Measurements from ENCODE around the gene SEL1L3.

Gene SEL1L3

GRCh38 chr4:25838526-25838925 lies 24.3 kb downstream of the SEL1L3 start:
- H3K27ac ChIP-seq (ENCODE audit: low read depth, low read length), result no peak overlapping the region
- H4K20me1 ChIP-seq (ENCODE audit: low read depth, low read length), result peaks cover 84% of the 10 kb centered on the region
- H3K36me3 ChIP-seq (ENCODE audit: low read length), result peaks cover 83% of the 10 kb centered on the region
- H3K9ac ChIP-seq (ENCODE audit: low read length), result no peak overlapping the region
- no peak overlapping the region for H3K4me2 ChIP-seq (ENCODE audit: low read depth, low read length, poor library complexity, severe bottlenecking)
- TF ChIP-seq EZH2phosphoT487 (conservative IDR thresholded peaks at IDR 0.05; ENCODE audit: low read length) (no peak), CTCF (IDR thresholded peaks at IDR 0.05; ENCODE audit: insufficient read depth, low read length, poor library complexity, severe bottlenecking) (no peak)
- H3K9me3 ChIP-seq (ENCODE audit: insufficient read depth, low read length), result no peaks in the 10 kb centered on the region
- no peaks in the 10 kb centered on the region for H3K9me2 ChIP-seq (replicated peaks; ENCODE audit: insufficient read depth, low read length)
- no peak overlapping the region for H3K4me3 ChIP-seq (ENCODE audit: insufficient read depth, low read length, poor library complexity, severe bottlenecking)
- H3K79me2 ChIP-seq (ENCODE audit: insufficient read depth, low read length), result peaks cover 100% of the 10 kb centered on the region
- no peaks in the 10 kb centered on the region for H3K27me3 ChIP-seq (ENCODE audit: low read length)
- peaks cover 64% of the 10 kb centered on the region for H3F3A ChIP-seq (ENCODE audit: insufficient read depth)
- H2AFZ ChIP-seq (ENCODE audit: low read depth, low read length, severe bottlenecking), result no peak overlapping the region

GRCh38 chr4:25837107-25837506 lies 25.7 kb downstream of the SEL1L3 start:
- Histone ChIP-seq H3K27ac (ENCODE audit: low read depth, low read length) (no peak overlapping the region), H2AFZ (ENCODE audit: low read depth, low read length, severe bottlenecking) (no peak overlapping the region), H3K9me2 (replicated peaks; ENCODE audit: insufficient read depth, low read length) (no peaks in the 10 kb centered on the region), H3K27me3 (ENCODE audit: low read length) (no peaks in the 10 kb centered on the region), H3K4me2 (ENCODE audit: low read depth, low read length, poor library complexity, severe bottlenecking) (no peak overlapping the region), H3K4me3 (ENCODE audit: insufficient read depth, low read length, poor library complexity, severe bottlenecking) (no peak overlapping the region), H3K9ac (ENCODE audit: low read length) (no peak overlapping the region), H3F3A (ENCODE audit: insufficient read depth) (peaks cover 74% of the 10 kb centered on the region), H3K9me3 (ENCODE audit: insufficient read depth, low read length) (no peaks in the 10 kb centered on the region), H4K20me1 (ENCODE audit: low read depth, low read length) (peaks cover 91% of the 10 kb centered on the region), H3K79me2 (ENCODE audit: insufficient read depth, low read length) (peaks cover 100% of the 10 kb centered on the region), H3K36me3 (ENCODE audit: low read length) (peaks cover 85% of the 10 kb centered on the region)
- no peak for TF ChIP-seq EZH2phosphoT487 (conservative IDR thresholded peaks at IDR 0.05; ENCODE audit: low read length)
- TF ChIP-seq CTCF (IDR thresholded peaks at IDR 0.05; ENCODE audit: insufficient read depth, low read length, poor library complexity, severe bottlenecking), result no peak

- no peak overlapping the region for H2AFZ ChIP-seq (ENCODE audit: low read depth, low read length, severe bottlenecking)
- H3K9me2 ChIP-seq (replicated peaks; ENCODE audit: insufficient read depth, low read length), result no peaks in the 10 kb centered on the region
- H3K4me3 ChIP-seq (ENCODE audit: insufficient read depth, low read length, poor library complexity, severe bottlenecking), result no peak overlapping the region
- H3K4me2 ChIP-seq (ENCODE audit: low read depth, low read length, poor library complexity, severe bottlenecking), result no peak overlapping the region
- peaks cover 74% of the 10 kb centered on the region for H3F3A ChIP-seq (ENCODE audit: insufficient read depth)
- no peak overlapping the region for H3K9ac ChIP-seq (ENCODE audit: low read length)
- peaks cover 93% of the 10 kb centered on the region for H3K36me3 ChIP-seq (ENCODE audit: low read length)
- H4K20me1 ChIP-seq (ENCODE audit: low read depth, low read length), result peaks cover 90% of the 10 kb centered on the region
- H3K9me3 ChIP-seq (ENCODE audit: insufficient read depth, low read length), result no peaks in the 10 kb centered on the region
- no peaks in the 10 kb centered on the region for H3K27me3 ChIP-seq (ENCODE audit: low read length)
- H3K79me2 ChIP-seq (ENCODE audit: insufficient read depth, low read length), result peaks cover 96% of the 10 kb centered on the region
- H3K27ac ChIP-seq (ENCODE audit: low read depth, low read length), result no peak overlapping the region
- no peak for TF ChIP-seq CTCF (IDR thresholded peaks at IDR 0.05; ENCODE audit: insufficient read depth, low read length, poor library complexity, severe bottlenecking)
- no peak for TF ChIP-seq EZH2phosphoT487 (conservative IDR thresholded peaks at IDR 0.05; ENCODE audit: low read length)
Observed at GRCh38 chr4:25835384-25835783, 27.4 kb downstream of the SEL1L3 start.

All from SU-DHL-6 (cell line).